Measurements from ENCODE around the gene PER1.
A peak's percentile ranks its signal among the peaks of the same experiment; 100 is the strongest.

DNA sequence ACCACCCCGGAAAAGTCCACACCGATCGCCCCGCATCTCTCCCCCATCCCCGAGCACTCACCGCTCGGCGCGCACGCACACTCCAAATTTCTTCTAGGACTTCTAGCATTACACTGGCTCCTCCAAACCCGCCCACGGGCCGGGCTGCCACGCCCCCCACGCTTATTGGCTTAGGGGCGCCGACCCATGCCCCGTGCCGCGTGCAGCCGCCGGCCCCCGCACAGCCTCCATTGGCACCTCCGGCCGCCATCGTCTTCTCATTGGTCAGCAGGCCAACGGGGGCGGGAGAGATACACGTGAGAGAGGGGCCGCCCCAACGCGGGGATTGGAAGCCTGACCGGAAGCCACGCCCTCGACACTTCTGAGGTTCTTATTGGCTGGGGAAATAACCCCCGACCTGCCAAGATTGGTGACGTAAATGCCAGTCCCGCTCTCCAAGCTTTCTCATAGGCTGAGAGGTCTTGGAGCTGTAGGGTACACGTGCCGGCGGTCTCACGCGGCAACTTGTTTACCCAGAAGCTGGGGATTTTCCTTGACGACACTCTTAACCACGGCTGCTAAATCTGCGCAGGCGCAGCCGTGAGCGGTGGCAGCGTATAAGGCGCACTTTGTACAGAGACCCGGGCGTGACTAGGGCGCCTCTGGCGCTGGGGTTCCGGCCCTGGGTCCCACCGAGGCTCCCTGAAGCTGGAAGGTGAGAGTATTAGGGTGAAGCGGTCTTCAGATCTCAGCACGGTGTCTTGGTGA, 4.2 kb upstream of the PER1 start:
- TF ChIP-seq POLR2A (IDR thresholded peaks at IDR 0.05), result peak; percentile 100
- TF ChIP-seq, protein P1, sequence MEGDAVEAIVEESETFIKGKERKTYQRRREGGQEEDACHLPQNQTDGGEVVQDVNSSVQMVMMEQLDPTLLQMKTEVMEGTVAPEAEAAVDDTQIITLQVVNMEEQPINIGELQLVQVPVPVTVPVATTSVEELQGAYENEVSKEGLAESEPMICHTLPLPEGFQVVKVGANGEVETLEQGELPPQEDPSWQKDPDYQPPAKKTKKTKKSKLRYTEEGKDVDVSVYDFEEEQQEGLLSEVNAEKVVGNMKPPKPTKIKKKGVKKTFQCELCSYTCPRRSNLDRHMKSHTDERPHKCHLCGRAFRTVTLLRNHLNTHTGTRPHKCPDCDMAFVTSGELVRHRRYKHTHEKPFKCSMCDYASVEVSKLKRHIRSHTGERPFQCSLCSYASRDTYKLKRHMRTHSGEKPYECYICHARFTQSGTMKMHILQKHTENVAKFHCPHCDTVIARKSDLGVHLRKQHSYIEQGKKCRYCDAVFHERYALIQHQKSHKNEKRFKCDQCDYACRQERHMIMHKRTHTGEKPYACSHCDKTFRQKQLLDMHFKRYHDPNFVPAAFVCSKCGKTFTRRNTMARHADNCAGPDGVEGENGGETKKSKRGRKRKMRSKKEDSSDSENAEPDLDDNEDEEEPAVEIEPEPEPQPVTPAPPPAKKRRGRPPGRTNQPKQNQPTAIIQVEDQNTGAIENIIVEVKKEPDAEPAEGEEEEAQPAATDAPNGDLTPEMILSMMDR (IDR thresholded peaks at IDR 0.05), result no peak
